Lower lobe of right lung (tissue), 2 donors: Measurements from ENCODE around the gene PSMC6. TPM values are rescaled to one million over a fixed set of nuclear protein-coding genes. Genes with fewer than 3 reads are reported as not detected.
"Not testable (repeated sequence)": the region's sequence is repeated elsewhere in the genome, so short reads cannot be mapped to it uniquely, and the experiment has no call there.

Experiments used
- ATAC-seq, 2 donors: fragments of 200-7000 bp; cut with Tn5 transposase; one replicate each; pipeline ENCODE4 v1.9.1; 2020 to 2022; ENCODE audit warnings: mild to moderate bottlenecking in 2 of 2, moderate library complexity in 2 of 2
- DNase-seq: peaks from one replicate; pipeline ENCODE4 v3.0.0-alpha.2; 2020
- H3K27ac ChIP-seq: fragments of 200-600 bp; one replicate; pipeline ENCODE4 v1.8.0; 2022
- H3K27me3 ChIP-seq: fragments of 200-600 bp; one replicate; pipeline ENCODE4 v1.8.0; 2022; ENCODE audit warnings: low read depth
- H3K36me3 ChIP-seq: fragments of 200-600 bp; one replicate; pipeline ENCODE4 v1.8.0; 2022; ENCODE audit warnings: mild to moderate bottlenecking
- H3K4me1 ChIP-seq: fragments of 200-600 bp; one replicate; pipeline ENCODE4 v1.8.0; 2022
- H3K4me3 ChIP-seq: fragments of 200-600 bp; one replicate; pipeline ENCODE4 v1.8.0; 2022; ENCODE audit warnings: mild to moderate bottlenecking
- H3K9me3 ChIP-seq: fragments of 200-600 bp; one replicate; pipeline ENCODE4 v1.8.0; 2022
- intact Hi-C: fragments of 100-400 bp; cut with DNase I; formaldehyde crosslinking; loops from one replicate; pipeline ENCODE4 v1.11.0; 2022
- total RNA-seq: library from RNA; stranded (reverse); fragmentation: NEBNext Ultra II Directional; extraction: Animal tissue kit (Norgen Biotek cat#: 25700); gene quantifications from one replicate; pipeline ENCODE4 v1.2.1, GENCODE V29; 2021
- TF ChIP-seq, protein P1 (sequence below): fragments of 200-600 bp; IDR thresholded peaks from one replicate; pipeline ENCODE4 v1.8.0; 2022; ENCODE audit warnings: antibody characterized with exemption, mild to moderate bottlenecking
- donor health status: DM: no; HTN: yes; CAD: no; lungs with severe emphysema.

Gene PSMC6
- total RNA-seq, 1 donor from 2014 or later = 68.8 TPM

DNA sequence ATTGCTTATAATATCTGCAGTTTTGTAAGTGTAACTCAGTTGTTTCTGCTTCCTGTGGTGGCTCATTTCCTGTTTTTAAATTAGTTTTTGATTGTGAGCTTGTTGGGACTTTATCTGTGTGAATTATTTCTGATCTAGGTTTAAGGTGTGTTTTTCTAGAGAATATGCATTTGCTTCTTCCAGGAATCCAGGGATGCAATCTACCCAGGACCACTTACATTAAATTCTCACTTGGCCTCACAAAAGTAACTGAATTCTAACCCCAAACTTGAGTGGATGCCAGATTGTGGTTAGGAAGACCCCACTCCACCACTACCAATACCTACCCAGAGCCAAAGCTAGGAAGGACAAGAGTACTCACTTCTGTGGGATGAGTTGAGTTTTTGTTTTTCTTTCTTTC, 34.9 kb downstream of the PSMC6 start:
- no peak overlapping the region for H3K4me3 ChIP-seq
- DNase-seq (no peak), ATAC-seq (no peak)
- intact Hi-C loops = no loop called here
- no peaks in the 10 kb centered on the region for H3K27me3 ChIP-seq
- H3K9me3 ChIP-seq = no peaks in the 10 kb centered on the region
- H3K27ac ChIP-seq = peak overlapping the region; percentile 68
- H3K4me1 ChIP-seq = peaks cover 11% of the 10 kb centered on the region
- TF ChIP-seq, protein P1, sequence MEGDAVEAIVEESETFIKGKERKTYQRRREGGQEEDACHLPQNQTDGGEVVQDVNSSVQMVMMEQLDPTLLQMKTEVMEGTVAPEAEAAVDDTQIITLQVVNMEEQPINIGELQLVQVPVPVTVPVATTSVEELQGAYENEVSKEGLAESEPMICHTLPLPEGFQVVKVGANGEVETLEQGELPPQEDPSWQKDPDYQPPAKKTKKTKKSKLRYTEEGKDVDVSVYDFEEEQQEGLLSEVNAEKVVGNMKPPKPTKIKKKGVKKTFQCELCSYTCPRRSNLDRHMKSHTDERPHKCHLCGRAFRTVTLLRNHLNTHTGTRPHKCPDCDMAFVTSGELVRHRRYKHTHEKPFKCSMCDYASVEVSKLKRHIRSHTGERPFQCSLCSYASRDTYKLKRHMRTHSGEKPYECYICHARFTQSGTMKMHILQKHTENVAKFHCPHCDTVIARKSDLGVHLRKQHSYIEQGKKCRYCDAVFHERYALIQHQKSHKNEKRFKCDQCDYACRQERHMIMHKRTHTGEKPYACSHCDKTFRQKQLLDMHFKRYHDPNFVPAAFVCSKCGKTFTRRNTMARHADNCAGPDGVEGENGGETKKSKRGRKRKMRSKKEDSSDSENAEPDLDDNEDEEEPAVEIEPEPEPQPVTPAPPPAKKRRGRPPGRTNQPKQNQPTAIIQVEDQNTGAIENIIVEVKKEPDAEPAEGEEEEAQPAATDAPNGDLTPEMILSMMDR = no peak
- peaks cover 11% of the 10 kb centered on the region for H3K36me3 ChIP-seq

GRCh38 chr14:52748647-52749292, 41.8 kb downstream of the PSMC6 start:
- ATAC-seq = no peak
- no peak for DNase-seq
- H3K27me3 ChIP-seq = no peaks in the 10 kb centered on the region
- TF ChIP-seq, protein P1 = no peak
- peaks cover 63% of the 10 kb centered on the region for H3K36me3 ChIP-seq
- no peaks in the 10 kb centered on the region for H3K4me1 ChIP-seq
- no peaks in the 10 kb centered on the region for H3K9me3 ChIP-seq
- H3K27ac ChIP-seq = no peak overlapping the region
- H3K4me3 ChIP-seq = no peak overlapping the region
- intact Hi-C loops = no loop called here

DNA sequence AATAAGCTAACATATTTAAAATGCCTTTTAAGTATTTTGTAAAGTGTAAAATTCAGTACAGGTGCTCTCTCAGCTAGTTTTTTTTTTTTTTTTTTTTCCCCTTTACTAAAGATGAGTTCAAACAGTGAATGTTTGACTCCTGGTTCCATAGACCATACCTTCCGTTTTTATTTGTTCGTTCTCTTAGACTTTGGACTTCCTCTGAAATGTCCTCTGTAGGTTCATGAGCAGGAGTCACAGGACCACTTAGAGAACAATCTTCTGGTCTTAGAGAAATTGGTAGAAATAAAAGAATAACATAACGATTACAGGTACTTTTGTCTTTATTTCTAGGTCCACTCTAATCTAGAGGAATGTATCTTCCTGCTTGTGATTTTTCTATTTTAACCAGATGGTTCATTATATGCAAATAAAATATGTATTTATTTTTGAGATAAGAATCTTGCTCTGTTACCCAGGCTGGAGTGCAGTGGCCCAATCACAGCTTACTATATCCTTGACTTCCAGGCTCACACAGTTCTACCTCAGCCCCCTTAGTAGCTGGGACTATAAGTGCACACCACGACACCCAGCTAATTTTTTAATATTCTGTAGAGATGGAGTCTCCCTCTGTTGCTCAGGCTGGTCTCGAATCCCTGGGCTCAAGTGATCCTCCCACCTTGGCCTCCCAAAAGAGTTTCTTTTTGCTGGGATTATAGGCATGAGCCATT, 48.8 kb downstream of the PSMC6 start:
- Histone ChIP-seq H3K27ac (no peak overlapping the region), H3K36me3 (peaks cover 60% of the 10 kb centered on the region), H3K4me3 (no peak overlapping the region), H3K4me1 (no peaks in the 10 kb centered on the region), H3K27me3 (no peaks in the 10 kb centered on the region), H3K9me3 (no peaks in the 10 kb centered on the region)
- TF ChIP-seq, protein P1 = no peak
- ATAC-seq (no peak), DNase-seq (no peak)
- intact Hi-C loops = no loop called here

DNA sequence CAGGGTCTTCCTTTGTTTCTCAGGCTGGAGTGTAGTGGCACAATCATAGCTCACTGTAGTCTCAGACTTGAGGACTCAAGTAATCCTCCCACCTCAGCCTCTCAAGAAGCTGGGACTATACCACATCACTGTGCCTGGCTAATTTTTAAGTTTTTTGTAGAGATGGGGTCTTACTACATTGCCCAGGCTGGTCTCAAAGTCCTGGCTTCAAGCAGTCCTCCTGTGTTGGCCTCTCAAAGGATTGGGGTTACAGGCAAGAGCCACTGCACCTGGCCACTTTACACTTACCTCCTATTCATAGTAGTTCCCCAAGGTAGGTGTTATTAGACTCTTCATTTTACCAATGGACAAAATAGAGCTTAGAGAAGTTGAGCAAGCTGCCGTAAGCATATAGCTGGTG, 52.1 kb downstream of the PSMC6 start:
- ATAC-seq (no peak), DNase-seq (no peak)
- intact Hi-C loops = no loop called here
- Histone ChIP-seq H3K4me1 (no peaks in the 10 kb centered on the region), H3K4me3 (no peak overlapping the region), H3K27ac (no peak overlapping the region), H3K36me3 (peaks cover 56% of the 10 kb centered on the region), H3K27me3 (no peaks in the 10 kb centered on the region), H3K9me3 (no peaks in the 10 kb centered on the region)
- TF ChIP-seq, protein P1 = no peak

GRCh38 chr14:52762923-52763322, 55.9 kb downstream of the PSMC6 start:
- H3K27ac ChIP-seq, H3K4me1 ChIP-seq, DNase-seq, H3K9me3 ChIP-seq, H3K4me3 ChIP-seq, H3K27me3 ChIP-seq, intact Hi-C loops, ATAC-seq: not testable (repeated sequence)
- H3K36me3 ChIP-seq = peaks cover 63% of the 10 kb centered on the region
